ENCODE results near the gene MATN1. TPM values are rescaled to one million over a fixed set of nuclear protein-coding genes. Genes with fewer than 3 reads are reported as not detected.

MATN1 gene
- total and polyA plus RNA-seq, 4 donors: 0.19 TPM; not detected in 3

GRCh38 chr1:30732277-30732996 is 9.1 kb upstream of the MATN1 start:
- no peak for TF ChIP-seq EGR1 (IDR thresholded peaks at IDR 0.05; ENCODE audit: low read depth in 2 of 2)
- TF ChIP-seq MAX (IDR thresholded peaks at IDR 0.05): no peak
- TF ChIP-seq HNF4G (IDR thresholded peaks at IDR 0.05): no peak
- TF ChIP-seq GABPA (IDR thresholded peaks at IDR 0.05 in 1 of 2, conservative IDR thresholded peaks at IDR 0.05 in 1 of 2): no peak
- TF ChIP-seq ZBTB33 (IDR thresholded peaks at IDR 0.05): no peak
- no peak for TF ChIP-seq RXRA (IDR thresholded peaks at IDR 0.05)
- no peak for TF ChIP-seq FOXA1 (IDR thresholded peaks at IDR 0.05)
- TF ChIP-seq FOXA2 (IDR thresholded peaks at IDR 0.05): no peak
- no peak for TF ChIP-seq ATF3 (IDR thresholded peaks at IDR 0.05)
- no peak for TF ChIP-seq RAD21 (IDR thresholded peaks at IDR 0.05)
- no peak for TF ChIP-seq NR2F2 (IDR thresholded peaks at IDR 0.05)
- no peak for TF ChIP-seq CTCF (IDR thresholded peaks at IDR 0.05; ENCODE audit: low read depth, low read length, missing input control)
- TF ChIP-seq REST (IDR thresholded peaks at IDR 0.05): no peak
- TF ChIP-seq HNF4A (conservative IDR thresholded peaks at IDR 0.05): no peak
- peaks cover 1 to 12% (median 7%) of the 10 kb centered on the region in 4 donors for H3K36me3 ChIP-seq (ENCODE audit: control insufficient read depth in 4 of 4, insufficient read depth in 3 of 4, low read depth in 1 of 4, low read length in 3 of 4)
- no peaks in the 10 kb centered on the region for H3K4me1 ChIP-seq (ENCODE audit: control insufficient read depth in 4 of 4, insufficient read depth in 4 of 4, low read length in 3 of 4)
- no peak overlapping the region for H3K27ac ChIP-seq (ENCODE audit: low read depth in 1 of 2, low read length in 2 of 2)
- DNase-seq (ENCODE audit: low spot score): no peak
- H3K4me3 ChIP-seq (ENCODE audit: low read depth in 1 of 3, low read length in 3 of 3): no peak overlapping the region
- no peak overlapping the region for H3K9ac ChIP-seq (ENCODE audit: low read depth in 1 of 2, low read length in 2 of 2)
- H3K9me3 ChIP-seq (ENCODE audit: control insufficient read depth in 4 of 4, low read length in 3 of 4): no peaks in the 10 kb centered on the region
- WGBS: 84% methylated on average over 10 of the region's 10 CpGs
- H3K27me3 ChIP-seq (ENCODE audit: control insufficient read depth in 4 of 4, insufficient read depth in 4 of 4, low read length in 3 of 4): no peaks in the 10 kb centered on the region

- Histone ChIP-seq H3K4me1 (ENCODE audit: control insufficient read depth in 4 of 4, insufficient read depth in 4 of 4, low read length in 3 of 4) (no peaks in the 10 kb centered on the region), H3K9ac (ENCODE audit: low read depth in 1 of 2, low read length in 2 of 2) (no peak overlapping the region), H3K27me3 (ENCODE audit: control insufficient read depth in 4 of 4, insufficient read depth in 4 of 4, low read length in 3 of 4) (no peaks in the 10 kb centered on the region), H3K36me3 (ENCODE audit: control insufficient read depth in 4 of 4, insufficient read depth in 3 of 4, low read depth in 1 of 4, low read length in 3 of 4) (peaks cover 0 to 12% (median 5%) of the 10 kb centered on the region in 4 donors), H3K27ac (ENCODE audit: low read depth in 1 of 2, low read length in 2 of 2) (no peak overlapping the region), H3K4me3 (ENCODE audit: low read depth in 1 of 3, low read length in 3 of 3) (no peak overlapping the region), H3K9me3 (ENCODE audit: control insufficient read depth in 4 of 4, low read length in 3 of 4) (no peaks in the 10 kb centered on the region)
- no peak for DNase-seq (ENCODE audit: low spot score)
- TF ChIP-seq RAD21 (IDR thresholded peaks at IDR 0.05): no peak
- no peak for TF ChIP-seq TAF1 (conservative IDR thresholded peaks at IDR 0.05)
- no peak for TF ChIP-seq HNF4G (IDR thresholded peaks at IDR 0.05)
- no peak for TF ChIP-seq FOXA2 (IDR thresholded peaks at IDR 0.05)
- TF ChIP-seq HNF4A (conservative IDR thresholded peaks at IDR 0.05): no peak
- TF ChIP-seq GABPA (IDR thresholded peaks at IDR 0.05 in 1 of 2, conservative IDR thresholded peaks at IDR 0.05 in 1 of 2): no peak
- no peak for TF ChIP-seq NR2F2 (IDR thresholded peaks at IDR 0.05)
- no peak for TF ChIP-seq EGR1 (IDR thresholded peaks at IDR 0.05; ENCODE audit: low read depth in 2 of 2)
- no peak for TF ChIP-seq SP1 (IDR thresholded peaks at IDR 0.05)
- no peak for TF ChIP-seq ATF3 (IDR thresholded peaks at IDR 0.05)
- no peak for TF ChIP-seq CTCF (IDR thresholded peaks at IDR 0.05; ENCODE audit: low read depth, low read length, missing input control)
- TF ChIP-seq FOXA1 (IDR thresholded peaks at IDR 0.05): no peak
- 84% methylated on average over 8 of the region's 8 CpGs for WGBS
Observed at GRCh38 chr1:30731806-30732276, 8.5 kb upstream of the MATN1 start.
